HG03280 (cell line): Measurements from ENCODE around the gene TMEM213.

Source experiments
- ATAC-seq: cut with Tn5 transposase; IDR thresholded peaks from one replicate; pipeline ENCODE4 v1.9.1; 2021; ENCODE audit warnings: mild to moderate bottlenecking, moderate library complexity; ENCODE audit not compliant: unreplicated experiment

Gene TMEM213, protein sequence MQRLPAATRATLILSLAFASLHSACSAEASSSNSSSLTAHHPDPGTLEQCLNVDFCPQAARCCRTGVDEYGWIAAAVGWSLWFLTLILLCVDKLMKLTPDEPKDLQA

GRCh38 chr7:138797715-138798320 is at the start of gene TMEM213, which contains the start of gene ATP6V0A4:
Gene TMEM213, plus strand, starts transcription at chr7:138797994. Its CDS starts 111 bp downstream, at chr7:138798105.
Gene ATP6V0A4, minus strand, starts transcription at chr7:138798196. Its CDS starts 26,949 bp downstream, at chr7:138771247.
- no peak for ATAC-seq

- ATAC-seq, result no peak
Measured at GRCh38 chr7:138748666-138749065, 49.1 kb upstream of the TMEM213 start.

- no peak for ATAC-seq
Measured at GRCh38 chr7:138749960-138750359, 47.8 kb upstream of the TMEM213 start.

- ATAC-seq, result no peak
Measured at GRCh38 chr7:138750473-138750872, 47.3 kb upstream of the TMEM213 start.

DNA sequence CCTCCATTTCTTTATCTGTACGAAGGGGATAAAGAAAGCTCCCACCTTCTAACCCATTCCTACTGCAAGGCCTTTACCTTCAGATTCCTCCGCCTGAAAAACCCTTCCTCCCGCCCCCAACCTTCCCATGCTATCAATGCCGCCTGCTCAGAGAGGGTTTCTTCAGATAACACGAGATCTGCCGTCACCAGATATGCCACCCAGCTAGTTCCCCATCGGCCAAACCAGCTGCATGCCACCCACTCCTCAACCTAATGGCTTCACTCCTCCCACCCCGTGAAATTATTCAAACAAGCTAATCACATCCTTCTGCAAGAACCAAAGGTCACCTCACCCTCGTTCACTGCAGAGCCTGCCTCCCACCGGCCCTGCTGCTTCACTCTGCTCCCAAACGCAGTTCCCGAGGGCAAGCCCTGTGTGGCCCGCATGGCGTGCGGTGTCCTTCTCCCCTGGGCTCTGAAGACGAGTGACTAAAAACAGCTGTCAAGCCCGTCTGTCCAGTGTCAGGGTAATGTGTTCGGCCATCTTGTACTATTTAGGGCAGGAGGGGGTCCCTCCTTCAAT is 46.8 kb upstream of the TMEM213 start:
- ATAC-seq, result no peak

GRCh38 chr7:138752518-138753149 is 45.2 kb upstream of the TMEM213 start:
- ATAC-seq, result peak; percentile 62

GRCh38 chr7:138753150-138753518 is 44.7 kb upstream of the TMEM213 start:
- no peak for ATAC-seq

GRCh38 chr7:138753610-138754009 is 44.2 kb upstream of the TMEM213 start:
- no peak for ATAC-seq

GRCh38 chr7:138755331-138755747 is 42.5 kb upstream of the TMEM213 start:
- no peak for ATAC-seq

- ATAC-seq, result no peak
Measured at GRCh38 chr7:138755842-138756590, 41.8 kb upstream of the TMEM213 start.

DNA sequence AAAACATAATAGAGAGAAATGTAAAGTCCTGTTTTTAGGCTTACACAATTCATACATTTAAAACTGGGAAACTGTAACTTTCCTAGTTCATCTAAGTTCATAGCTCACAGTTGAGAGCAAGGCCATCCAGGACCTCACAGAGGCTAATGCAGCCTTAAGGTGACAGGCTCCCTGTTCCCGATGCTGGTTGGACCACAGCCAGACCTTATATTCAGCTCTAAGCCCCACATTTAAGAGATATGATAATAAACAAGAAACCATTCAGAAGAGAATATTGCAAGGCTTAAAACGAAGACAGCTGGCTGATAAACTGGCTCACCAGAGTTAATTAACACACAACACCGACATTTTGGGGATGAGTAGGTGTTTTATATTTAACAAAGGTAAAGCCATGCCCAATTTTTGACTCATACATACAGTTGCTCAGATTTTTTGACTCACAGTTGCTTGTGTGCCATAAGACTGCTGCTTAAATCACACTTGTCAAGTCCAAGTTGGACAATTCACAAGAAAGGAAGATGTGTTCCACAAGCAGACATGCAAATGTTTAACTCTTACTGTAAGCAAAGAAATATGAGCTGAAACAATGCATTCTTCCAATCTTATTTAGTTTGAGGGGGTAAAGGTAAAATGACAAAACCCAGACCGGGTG is 41.1 kb upstream of the TMEM213 start:
- ATAC-seq, result no peak

- no peak for ATAC-seq
Measured at GRCh38 chr7:138768241-138768640, 29.6 kb upstream of the TMEM213 start.

DNA sequence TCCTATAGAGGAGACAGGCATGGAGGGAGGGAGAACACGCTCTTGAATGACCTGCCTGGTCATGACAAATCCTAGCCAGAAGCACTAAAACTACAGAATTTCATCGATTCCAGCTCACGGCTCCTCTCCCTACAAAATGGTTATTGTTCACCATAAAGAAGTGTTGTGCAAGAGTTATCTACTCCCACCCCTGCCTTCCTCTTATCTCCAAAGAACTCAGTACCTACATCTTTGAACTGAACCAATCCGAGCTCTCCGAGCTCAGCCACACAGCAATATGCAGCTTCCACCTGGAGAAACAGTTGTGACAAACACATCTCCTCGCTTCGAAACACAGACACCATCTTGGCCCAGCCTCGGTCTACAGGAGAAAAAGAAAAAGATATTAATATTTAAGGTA is 26.9 kb upstream of the TMEM213 start:
- no peak for ATAC-seq

- no peak for ATAC-seq
Measured at GRCh38 chr7:138773176-138773575, 24.6 kb upstream of the TMEM213 start.

- ATAC-seq, result no peak
Measured at GRCh38 chr7:138773817-138774216, 24.0 kb upstream of the TMEM213 start.

DNA sequence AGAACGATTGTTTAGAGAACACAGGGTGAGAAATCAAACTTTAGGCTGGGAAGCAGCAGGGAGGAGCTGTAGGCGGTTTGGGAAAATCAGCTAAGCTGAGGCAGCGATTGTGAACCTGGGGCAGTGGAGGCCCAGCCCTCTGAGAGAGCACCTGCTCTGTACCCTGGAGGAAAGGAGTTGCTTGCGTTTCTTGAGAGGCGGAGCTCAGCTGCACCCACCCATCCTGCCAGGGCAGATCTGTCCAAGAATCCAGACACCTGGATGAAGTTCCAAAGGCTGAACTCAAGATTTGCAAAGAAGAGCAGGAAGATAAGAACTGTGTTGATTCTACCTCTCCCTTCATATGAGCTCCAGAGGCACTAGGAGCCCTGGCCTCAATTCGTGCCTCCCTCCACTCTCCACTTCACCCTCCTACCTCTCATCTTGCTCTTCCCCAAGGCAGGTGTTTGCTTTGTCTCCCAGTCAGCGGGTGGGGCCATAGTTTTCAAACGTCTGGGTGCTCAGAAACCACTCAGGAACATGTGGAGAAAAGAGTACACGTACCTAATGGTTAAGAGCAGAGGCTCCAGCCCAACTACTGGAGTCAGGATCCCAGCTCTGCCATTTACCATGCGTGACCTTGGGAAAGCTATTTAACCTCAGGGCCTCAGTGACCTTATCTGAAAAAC is 21.5 kb upstream of the TMEM213 start:
- ATAC-seq, result no peak

GRCh38 chr7:138781004-138781403 is 16.8 kb upstream of the TMEM213 start:
- ATAC-seq, result no peak

- no peak for ATAC-seq
Measured at GRCh38 chr7:138784692-138785091, 13.1 kb upstream of the TMEM213 start.

- no peak for ATAC-seq
Measured at GRCh38 chr7:138785587-138786437, 12.0 kb upstream of the TMEM213 start.
